OCI-M1 (cell line): ENCODE data around the gene ZFYVE21.
"Not testable (repeated sequence)": the region's sequence is repeated elsewhere in the genome, so short reads cannot be mapped to it uniquely, and the experiment has no call there.

ENCODE experiments used
- DNase-seq: peaks from one replicate; lab custom pipeline; 2025; lab: John Stamatoyannopoulos, UW

ZFYVE21 gene

DNA sequence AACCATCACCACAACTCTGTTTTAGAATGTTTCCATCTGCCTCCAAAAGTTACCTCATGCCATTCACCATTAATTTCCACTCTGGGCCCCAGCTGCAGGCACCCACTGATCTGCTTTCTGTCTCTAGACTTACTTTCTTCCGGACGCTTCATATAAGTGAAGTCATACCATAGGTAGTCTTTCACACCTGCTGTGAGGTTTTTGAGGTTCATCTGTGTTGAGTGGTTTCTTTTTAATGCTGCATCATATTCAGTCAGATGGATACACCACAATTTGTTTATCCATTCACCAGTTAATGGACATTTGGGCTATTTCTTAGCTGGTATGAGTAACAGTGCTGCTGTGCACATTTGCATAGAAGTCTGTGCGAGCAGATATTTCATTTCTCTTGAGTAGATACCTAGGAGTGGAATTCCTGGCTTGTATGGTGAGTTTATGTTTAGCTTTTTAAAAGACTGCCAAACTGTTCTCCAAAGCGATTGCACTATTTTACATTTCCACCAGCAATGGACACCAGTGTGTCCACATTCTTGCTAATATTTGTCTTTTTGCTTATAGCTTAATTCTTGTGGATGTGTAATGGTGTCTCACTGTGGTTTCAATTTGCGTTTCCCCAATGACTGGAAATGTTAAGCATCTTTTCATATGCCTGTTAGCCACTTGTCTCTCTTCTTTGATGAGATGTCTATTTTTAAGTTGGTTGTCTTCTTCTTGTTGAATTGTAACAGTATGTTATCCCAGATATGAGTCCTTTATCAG lies 48.3 kb downstream of the ZFYVE21 start:
- no peak for DNase-seq

DNA sequence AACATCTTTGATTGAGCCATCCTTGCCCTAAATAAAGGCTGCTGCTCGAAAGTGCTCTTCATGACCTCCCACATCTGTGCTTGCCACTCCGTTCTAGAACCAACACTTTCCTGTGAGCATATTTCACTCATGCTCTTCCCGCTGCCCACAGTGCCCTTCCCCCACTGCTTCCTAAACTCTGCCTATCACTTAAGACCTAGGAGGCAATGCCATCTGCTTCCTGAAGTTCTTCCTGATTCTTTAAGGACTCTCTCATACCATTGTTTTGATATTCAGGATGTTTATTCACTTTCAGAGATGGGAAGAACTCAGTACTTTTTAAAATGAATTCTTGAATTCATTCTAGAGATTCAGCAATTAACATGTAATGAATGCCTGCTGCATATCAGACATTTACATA lies 49.9 kb downstream of the ZFYVE21 start:
- DNase-seq: no peak

DNA sequence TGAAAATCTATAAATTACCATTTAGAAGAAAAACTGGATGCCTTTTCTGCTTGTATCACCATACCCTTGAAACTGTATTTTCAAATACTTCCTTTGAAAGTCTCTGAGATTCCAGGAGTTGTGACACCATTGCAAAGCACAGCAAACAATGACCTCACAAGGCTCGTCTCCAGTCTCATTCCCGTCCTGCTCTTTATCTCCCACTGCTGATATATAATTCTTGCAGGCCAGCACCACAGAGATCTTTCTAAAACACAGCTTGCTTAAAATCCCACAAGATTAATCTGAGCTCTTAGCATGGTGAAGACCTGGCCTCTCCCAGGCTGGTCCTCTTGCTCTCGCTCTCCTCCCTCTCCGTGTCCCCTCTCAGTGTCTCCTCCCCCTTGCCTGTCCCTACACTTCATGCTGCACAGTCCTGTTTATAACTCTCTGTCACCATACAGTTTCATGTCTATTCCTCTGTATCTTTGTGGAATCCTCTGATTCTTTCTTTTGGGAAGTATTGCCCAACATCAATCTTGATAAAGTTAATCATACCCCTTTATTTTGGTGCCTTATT lies 51.8 kb downstream of the ZFYVE21 start:
- DNase-seq: peak; percentile 19

- no peak for DNase-seq
Measured at GRCh38 chr14:103770500-103770899, 54.9 kb downstream of the ZFYVE21 start.

GRCh38 chr14:103770902-103771301 lies 55.3 kb downstream of the ZFYVE21 start:
- peak; percentile 9 for DNase-seq

GRCh38 chr14:103772078-103772712 lies 56.6 kb downstream of the ZFYVE21 start:
- no peak for DNase-seq

DNA sequence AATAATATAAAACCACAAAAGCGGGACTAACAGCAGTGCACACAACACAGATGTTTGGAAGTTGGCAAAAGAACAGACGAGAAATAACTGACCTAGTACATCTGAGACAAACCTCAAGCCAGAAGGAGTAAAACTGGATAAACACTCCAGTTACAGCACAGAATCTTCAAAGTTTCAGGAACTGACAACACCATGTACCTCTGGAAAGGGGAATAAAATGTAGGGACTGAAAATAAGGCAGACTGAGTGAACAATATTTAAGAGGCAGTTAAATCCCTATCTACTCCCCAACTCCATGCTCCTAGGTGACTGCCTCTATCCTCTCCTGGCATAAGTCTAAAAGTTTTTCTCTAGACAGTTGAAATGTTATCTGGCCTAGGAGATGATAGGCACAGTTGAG lies 57.9 kb downstream of the ZFYVE21 start:
- DNase-seq: no peak

GRCh38 chr14:103775506-103775905 lies 59.9 kb downstream of the ZFYVE21 start:
- DNase-seq: no peak

DNA sequence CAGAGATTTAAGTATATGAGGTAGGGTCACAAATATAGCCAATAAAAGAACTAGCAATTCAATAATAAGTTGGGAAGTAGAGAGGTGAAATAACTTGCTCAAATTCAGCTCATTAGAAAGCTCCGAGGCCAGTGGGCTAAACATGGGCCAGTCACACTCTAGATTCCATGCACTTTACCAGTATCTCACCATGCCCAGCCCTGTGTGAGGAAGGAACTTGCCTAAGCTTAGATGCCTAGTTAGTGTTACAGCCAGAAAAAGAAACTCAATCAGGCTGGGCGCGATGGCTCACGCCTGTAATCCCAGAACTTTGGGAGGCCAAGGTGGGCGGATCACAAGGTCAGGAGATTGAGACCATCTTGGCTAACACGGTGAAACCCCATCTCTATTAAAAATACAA lies 60.7 kb downstream of the ZFYVE21 start:
- not testable (repeated sequence) for DNase-seq

GRCh38 chr14:103782376-103782775 lies 66.8 kb downstream of the ZFYVE21 start:
- no peak for DNase-seq
